Urothelium cell line (cell line): ENCODE results near the gene CDK11A.
A peak's percentile ranks its signal among the peaks of the same experiment; 100 is the strongest.
"Not testable (repeated sequence)": the region's sequence is repeated elsewhere in the genome, so short reads cannot be mapped to it uniquely, and the experiment has no call there.

Source experiments
- DNase-seq: peaks from one replicate; pipeline ENCODE4 v3.0.0; 2011; ENCODE audit warnings: low spot score, mixed read lengths
- FAIRE-seq: peaks from 2 replicates; lab custom pipeline; 2011; peaks lifted over from hg19 to GRCh38; lab: Jason Lieb, UNC

CDK11A gene

GRCh38 chr1:1664941-1665814, 59.0 kb downstream of the CDK11A start:
- no peak for FAIRE-seq
- no peak for DNase-seq

DNA sequence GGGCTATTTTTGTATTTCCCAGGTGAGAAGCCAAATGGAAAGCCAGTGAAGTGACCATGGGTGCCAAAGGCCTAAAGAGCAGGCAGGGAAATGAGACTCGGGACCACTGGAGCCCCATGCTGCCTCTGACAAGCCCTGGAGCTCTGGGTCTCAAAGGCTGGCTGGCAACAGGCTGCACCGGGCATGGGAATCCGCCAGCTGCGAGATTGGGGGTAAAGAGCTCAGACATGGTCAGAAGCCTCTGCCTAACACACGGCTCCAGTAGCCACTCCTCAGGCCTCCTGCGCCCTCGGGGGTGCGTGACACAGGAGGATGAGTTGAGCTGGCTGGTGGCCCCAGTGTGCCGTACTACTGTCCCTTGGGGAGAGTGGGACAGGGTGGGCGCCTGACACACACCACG, 59.8 kb downstream of the CDK11A start:
- not testable (repeated sequence) for DNase-seq, FAIRE-seq

DNA sequence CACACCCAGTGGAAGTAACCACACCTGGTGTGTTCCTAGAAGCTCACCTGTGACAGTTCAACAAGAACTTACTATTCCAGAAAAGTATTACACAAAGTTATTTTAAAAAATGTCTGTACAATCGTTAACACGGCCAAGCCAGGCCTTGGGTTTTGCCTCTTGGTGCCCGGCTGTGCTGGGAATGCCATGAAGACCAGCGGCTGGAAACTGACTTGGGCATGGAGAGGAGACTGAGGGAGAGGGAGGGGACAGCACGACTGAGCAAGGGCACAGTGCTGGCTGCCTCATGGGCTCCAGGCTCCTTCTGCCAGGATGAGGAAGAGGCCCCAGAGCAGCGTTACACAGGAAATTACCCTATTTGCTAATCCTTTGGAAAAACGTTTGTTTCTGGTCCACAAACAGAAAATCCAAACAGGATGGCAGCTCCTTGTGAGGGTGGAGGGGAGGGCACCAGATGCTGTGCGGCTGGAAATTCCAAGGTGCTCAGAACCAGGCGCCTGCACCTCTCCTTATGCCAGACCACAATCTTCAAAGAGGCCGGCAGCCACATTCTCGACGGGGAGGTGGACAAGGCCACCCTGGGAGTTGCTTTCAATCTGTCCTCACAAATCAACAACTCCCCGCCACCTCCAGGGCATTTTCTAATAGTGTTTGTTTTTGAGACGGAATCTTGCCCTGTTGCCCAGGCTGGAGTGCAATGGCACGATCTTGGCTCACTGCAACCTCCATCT, 61.2 kb downstream of the CDK11A start:
- DNase-seq, FAIRE-seq: not testable (repeated sequence)

- FAIRE-seq, DNase-seq: not testable (repeated sequence)
These were observed 61.8 kb downstream of the CDK11A start for GRCh38 chr1:1662392-1662791.

GRCh38 chr1:1658583-1659549, 65.3 kb downstream of the CDK11A start, which contains the start of gene CDK11B:
TSS of gene CDK11B (minus strand) at chr1:1659004. CDS start at chr1:1657485, 1,519 bp downstream.
- FAIRE-seq, result not testable (repeated sequence)
- peak; percentile 87 for DNase-seq
